Tibial artery (tissue), 4 donors: ENCODE data around the gene FBXO9.

Source experiments
- DNase-seq, 2 donors: peaks; one replicate each; pipeline ENCODE4 v3.0.0-alpha.2; 2019
- H3K27ac ChIP-seq, 2 donors: fragments of 200-600 bp; sonication (generic) in 1 of 2; 1 replicate in 1 of 2; 2 replicates in 1 of 2; pipeline ENCODE4 v1.5.1; 2018 to 2019; ENCODE audit warnings: mild to moderate bottlenecking in 1 of 2
- H3K27me3 ChIP-seq, 2 donors: fragments of 200-600 bp; sonication (generic) in 1 of 2; one replicate each; pipeline versions ENCODE4 v1.5.1 to v1.6.0; 2016 to 2019
- H3K36me3 ChIP-seq, 3 donors: fragments of 200-600 bp; sonication (generic) in 2 of 3; one replicate each; pipeline ENCODE4 v1.5.1; 2016 to 2019; ENCODE audit warnings: mild to moderate bottlenecking in 2 of 3
- H3K4me1 ChIP-seq, 4 donors: fragments of 200-600 bp; sonication (generic) in 2 of 4; 1 replicate in 3 of 4; 2 replicates in 1 of 4; pipeline ENCODE4 v1.5.1; 2016 to 2019
- H3K4me3 ChIP-seq, 2 donors: fragments of 200-600 bp; sonication (generic) in 1 of 2; 1 replicate in 1 of 2; 2 replicates in 1 of 2; pipeline ENCODE4 v1.5.1; 2018 to 2019; ENCODE audit warnings: mild to moderate bottlenecking in 2 of 2
- H3K9me3 ChIP-seq, 3 donors: fragments of 200-600 bp; sonication (generic) in 1 of 3; one replicate each; pipeline ENCODE4 v1.5.1; 2016 to 2019
- CTCF ChIP-seq, 2 experiments: fragments of 200-600 bp in 1 of 2; fragments of 450-650 bp in 1 of 2; IDR thresholded peaks; one replicate each; pipeline ENCODE4 v1.5.1; 2017 to 2019; ENCODE audit warnings: antibody characterized with exemption in 2 of 2, mild to moderate bottlenecking in 1 of 2, moderate library complexity in 1 of 2
- intact Hi-C: fragments of 100-400 bp; cut with DNase I; formaldehyde crosslinking; loops from one replicate; pipeline ENCODE4 v1.15.0; 2023; ENCODE audit warnings: low total_unique reads

The FBXO9 gene

DNA sequence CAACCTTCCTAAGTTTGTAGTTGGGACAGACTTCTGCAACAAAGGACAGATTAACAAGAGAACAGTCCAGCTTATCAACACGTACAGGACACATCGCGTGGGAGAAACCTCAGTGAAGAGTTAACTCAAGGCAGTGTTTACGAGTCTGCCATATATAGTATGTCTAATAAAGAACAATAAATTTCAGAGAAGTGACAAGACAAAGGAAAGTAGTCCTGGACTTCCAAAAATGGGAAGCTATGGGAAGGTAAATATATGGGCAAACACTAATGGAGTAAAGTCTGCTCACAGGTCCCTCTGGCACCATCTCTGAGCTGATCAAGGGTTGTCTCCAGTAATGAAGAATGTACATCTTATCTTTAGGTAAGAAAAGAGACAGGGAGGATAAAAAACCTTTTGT lies 48.5 kb downstream of the FBXO9 start:
- no peaks in the 10 kb centered on the region for H3K27me3 ChIP-seq
- no peak for TF ChIP-seq CTCF (IDR thresholded peaks at IDR 0.05)
- no peaks in the 10 kb centered on the region for H3K36me3 ChIP-seq
- DNase-seq: no peak
- H3K27ac ChIP-seq: no peak overlapping the region
- no peaks in the 10 kb centered on the region for H3K4me1 ChIP-seq
- H3K9me3 ChIP-seq: no peaks in the 10 kb centered on the region
- intact Hi-C loops: no loop called here
- H3K4me3 ChIP-seq: no peak overlapping the region

DNA sequence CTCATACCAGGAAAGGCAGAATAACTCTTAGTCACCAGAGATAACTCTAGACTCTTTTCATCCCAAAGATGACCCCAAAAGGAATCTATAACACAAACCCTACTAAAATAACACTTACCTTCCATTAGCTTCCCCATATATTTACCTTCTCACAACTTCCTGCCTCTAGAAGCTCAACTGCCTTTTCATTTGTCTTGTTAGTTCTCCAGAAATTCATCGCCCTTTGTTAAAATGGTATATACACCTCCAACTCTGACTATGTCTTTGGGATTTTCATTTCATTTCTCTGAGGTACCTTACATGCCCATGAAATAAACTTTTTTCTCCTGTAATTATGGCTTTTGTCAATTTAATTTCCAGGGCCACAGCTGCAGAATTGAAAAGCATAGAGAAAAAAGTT lies 49.9 kb downstream of the FBXO9 start:
- Histone ChIP-seq H3K9me3 (no peaks in the 10 kb centered on the region), H3K27me3 (no peaks in the 10 kb centered on the region), H3K27ac (no peak overlapping the region), H3K36me3 (no peaks in the 10 kb centered on the region), H3K4me3 (no peak overlapping the region), H3K4me1 (no peaks in the 10 kb centered on the region)
- intact Hi-C loops: no loop called here
- no peak for DNase-seq
- no peak for TF ChIP-seq CTCF (IDR thresholded peaks at IDR 0.05)

GRCh38 chr6:53115741-53116140 lies 50.5 kb downstream of the FBXO9 start:
- TF ChIP-seq CTCF (IDR thresholded peaks at IDR 0.05): no peak
- no peak for DNase-seq

DNA sequence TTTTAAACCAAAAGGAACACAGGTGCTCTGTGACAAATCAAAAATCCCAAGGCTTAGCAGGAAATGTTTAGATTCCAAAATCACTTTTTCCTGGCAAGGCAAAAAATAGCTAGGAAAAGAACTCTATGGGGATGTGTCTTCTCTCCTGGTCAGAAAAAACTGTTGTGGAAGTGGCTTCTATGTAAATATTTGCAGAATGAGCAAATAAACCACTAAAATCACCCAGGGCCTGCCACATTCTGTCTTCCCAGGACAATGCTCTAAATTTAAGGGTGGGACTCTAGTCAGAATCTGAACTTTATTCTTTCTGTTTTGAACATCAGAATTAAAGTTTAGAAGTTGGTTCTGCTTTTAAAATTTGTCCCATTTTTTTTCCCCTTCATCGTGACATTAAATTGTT lies 54.1 kb downstream of the FBXO9 start:
- H3K36me3 ChIP-seq: no peaks in the 10 kb centered on the region
- DNase-seq: no peak
- no peaks in the 10 kb centered on the region for H3K27me3 ChIP-seq
- no peak overlapping the region for H3K27ac ChIP-seq
- no peak for TF ChIP-seq CTCF (IDR thresholded peaks at IDR 0.05)
- H3K9me3 ChIP-seq: no peaks in the 10 kb centered on the region
- intact Hi-C loops: no loop called here
- no peaks in the 10 kb centered on the region for H3K4me1 ChIP-seq
- H3K4me3 ChIP-seq: no peak overlapping the region

More at GRCh38 chr6:53115741-53116140, 50.5 kb downstream of the FBXO9 start:
- H3K27ac ChIP-seq: no peak overlapping the region
- H3K27me3 ChIP-seq: no peaks in the 10 kb centered on the region
- H3K4me1 ChIP-seq: no peaks in the 10 kb centered on the region
- no peaks in the 10 kb centered on the region for H3K36me3 ChIP-seq
- intact Hi-C loops: no loop called here
- H3K4me3 ChIP-seq: no peak overlapping the region
- H3K9me3 ChIP-seq: no peaks in the 10 kb centered on the region

GRCh38 chr6:53119772-53120409 lies 54.7 kb downstream of the FBXO9 start:
- no peaks in the 10 kb centered on the region for H3K27me3 ChIP-seq
- intact Hi-C loops: no loop called here
- no peaks in the 10 kb centered on the region for H3K4me1 ChIP-seq
- H3K27ac ChIP-seq: no peak overlapping the region
- TF ChIP-seq CTCF (IDR thresholded peaks at IDR 0.05): no peak
- no peak for DNase-seq
- no peaks in the 10 kb centered on the region for H3K36me3 ChIP-seq
- no peaks in the 10 kb centered on the region for H3K9me3 ChIP-seq
- H3K4me3 ChIP-seq: no peak overlapping the region
